HL-60 (cell line): ENCODE results near the gene ENO1.

Source experiments
- GABPA ChIP-seq: IDR thresholded peaks from 2 replicates; pipeline ENCODE4 v1.6.1; 2012; ENCODE audit warnings: low read depth
- TF ChIP-seq, protein P1 (sequence below): IDR thresholded peaks from one replicate; pipeline ENCODE4 v1.5.1; 2011; ENCODE audit warnings: low read length, control low read depth, inconsistent platforms; ENCODE audit not compliant: insufficient read depth

DNA sequence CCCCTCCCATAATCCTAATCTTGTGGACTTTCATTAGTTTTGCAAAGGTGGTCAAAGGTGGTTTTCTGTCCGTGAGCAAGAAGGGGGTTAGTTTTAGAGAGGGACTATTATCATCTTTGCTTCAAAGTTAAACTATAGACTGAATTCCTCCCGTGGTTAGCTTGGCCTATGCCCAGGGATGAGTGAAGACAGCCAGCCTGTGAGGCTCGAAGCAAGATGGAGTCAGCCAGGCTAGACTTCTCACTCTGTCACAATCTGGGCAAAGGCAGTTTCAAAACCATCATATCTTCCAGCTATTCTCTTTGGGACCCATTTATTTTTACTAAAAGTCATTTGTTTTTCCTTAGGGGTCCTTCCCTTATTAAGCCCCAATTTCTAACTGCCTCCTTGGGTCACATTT is 12.9 kb upstream of the ENO1 start:
- TF ChIP-seq, protein P1, sequence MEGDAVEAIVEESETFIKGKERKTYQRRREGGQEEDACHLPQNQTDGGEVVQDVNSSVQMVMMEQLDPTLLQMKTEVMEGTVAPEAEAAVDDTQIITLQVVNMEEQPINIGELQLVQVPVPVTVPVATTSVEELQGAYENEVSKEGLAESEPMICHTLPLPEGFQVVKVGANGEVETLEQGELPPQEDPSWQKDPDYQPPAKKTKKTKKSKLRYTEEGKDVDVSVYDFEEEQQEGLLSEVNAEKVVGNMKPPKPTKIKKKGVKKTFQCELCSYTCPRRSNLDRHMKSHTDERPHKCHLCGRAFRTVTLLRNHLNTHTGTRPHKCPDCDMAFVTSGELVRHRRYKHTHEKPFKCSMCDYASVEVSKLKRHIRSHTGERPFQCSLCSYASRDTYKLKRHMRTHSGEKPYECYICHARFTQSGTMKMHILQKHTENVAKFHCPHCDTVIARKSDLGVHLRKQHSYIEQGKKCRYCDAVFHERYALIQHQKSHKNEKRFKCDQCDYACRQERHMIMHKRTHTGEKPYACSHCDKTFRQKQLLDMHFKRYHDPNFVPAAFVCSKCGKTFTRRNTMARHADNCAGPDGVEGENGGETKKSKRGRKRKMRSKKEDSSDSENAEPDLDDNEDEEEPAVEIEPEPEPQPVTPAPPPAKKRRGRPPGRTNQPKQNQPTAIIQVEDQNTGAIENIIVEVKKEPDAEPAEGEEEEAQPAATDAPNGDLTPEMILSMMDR: no peak
- no peak for TF ChIP-seq GABPA
